GM21717 (cell line): ENCODE data around the gene KIF13A.
"Not testable (repeated sequence)": the region's sequence is repeated elsewhere in the genome, so short reads cannot be mapped to it uniquely, and the experiment has no call there.

ENCODE experiments used
- ATAC-seq: cut with Tn5 transposase; IDR thresholded peaks from one replicate; pipeline ENCODE4 v1.9.1; 2021; ENCODE audit warnings: mild to moderate bottlenecking, moderate library complexity; ENCODE audit not compliant: unreplicated experiment

Gene KIF13A

DNA sequence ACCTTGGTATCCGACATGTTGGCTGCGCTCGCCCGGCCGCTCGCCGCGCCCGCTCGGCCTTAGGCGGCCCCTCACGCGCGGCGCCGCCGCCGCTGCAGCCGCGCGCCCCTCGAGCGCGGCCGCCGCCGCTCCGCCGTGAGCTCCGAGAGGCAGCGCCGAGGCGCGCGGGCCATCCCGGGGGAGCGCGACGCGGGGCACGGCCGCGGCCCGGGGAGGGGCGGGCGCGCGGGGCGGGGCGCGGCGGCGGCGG is at the start of gene KIF13A:
TSS of gene KIF13A (minus strand) at position 189 of the 250 bp plus-strand sequence. CDS start at position 17, 172 bp downstream.
- peak; percentile 43 for ATAC-seq

DNA sequence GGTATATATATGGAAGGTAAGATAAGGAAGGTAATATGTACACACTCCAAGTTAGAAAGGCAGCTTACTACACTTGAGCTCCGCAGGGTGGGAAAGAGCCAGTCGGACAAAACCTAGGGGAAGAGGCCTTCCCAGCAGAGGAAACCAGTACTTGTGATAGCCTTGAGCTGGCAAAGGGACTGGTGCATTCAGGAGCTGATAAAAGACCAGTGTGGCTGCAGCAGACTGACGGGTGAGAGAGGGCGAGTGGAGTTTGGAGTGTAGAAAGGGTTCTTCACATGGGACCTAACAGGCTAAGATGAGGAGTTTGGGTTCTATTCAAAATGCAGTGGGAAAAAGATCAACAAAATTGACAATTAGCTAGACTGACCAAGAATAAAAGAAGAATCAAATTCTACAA is 49.3 kb upstream of the KIF13A start:
- ATAC-seq = no peak

DNA sequence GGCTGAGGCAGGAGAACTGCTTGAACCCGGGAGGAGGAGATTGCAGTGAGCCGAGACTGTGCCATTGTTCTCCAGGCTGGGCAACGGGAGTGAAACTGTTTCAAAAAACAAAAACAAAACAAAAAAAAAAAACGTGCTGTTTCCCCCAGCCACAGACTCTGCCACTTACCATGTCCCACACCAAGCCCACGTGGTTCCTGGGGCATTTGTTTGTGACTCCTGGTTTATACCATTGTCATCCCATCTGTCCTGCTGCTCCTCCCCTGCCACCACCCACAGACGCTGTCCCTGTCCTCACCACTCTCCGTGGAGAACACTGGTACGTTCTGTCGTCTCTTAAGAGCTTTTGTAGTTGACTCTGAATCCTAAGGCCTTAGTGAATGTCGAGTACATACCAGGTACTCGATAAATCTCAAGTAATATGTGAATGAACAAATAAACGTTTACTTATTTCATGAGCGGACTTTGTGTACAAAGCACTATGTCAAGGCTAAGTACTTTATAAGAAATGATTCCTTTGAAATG is 48.0 kb upstream of the KIF13A start:
- ATAC-seq = no peak

DNA sequence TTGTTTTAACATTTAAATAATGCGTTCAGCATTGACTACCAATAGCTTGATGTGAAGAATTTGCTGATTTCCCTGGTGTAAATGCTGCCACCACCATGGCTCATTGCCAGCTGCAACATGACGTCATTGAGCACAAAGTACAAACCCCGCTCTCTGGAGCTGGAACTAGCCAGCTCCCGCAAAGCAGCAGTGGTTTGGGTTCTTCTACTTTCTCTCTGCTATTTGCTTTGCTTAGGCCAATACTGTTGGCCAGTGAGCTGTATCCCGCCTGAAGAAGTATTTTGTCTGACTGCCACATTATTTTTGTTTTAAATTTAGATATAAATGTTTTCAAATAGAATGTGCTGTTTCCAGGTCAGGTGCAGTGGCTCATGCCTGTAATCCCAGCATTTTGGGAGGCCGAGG is 47.4 kb upstream of the KIF13A start:
- no peak for ATAC-seq

- ATAC-seq = no peak
These were observed 44.3 kb upstream of the KIF13A start for GRCh38 chr6:18031680-18032256.

DNA sequence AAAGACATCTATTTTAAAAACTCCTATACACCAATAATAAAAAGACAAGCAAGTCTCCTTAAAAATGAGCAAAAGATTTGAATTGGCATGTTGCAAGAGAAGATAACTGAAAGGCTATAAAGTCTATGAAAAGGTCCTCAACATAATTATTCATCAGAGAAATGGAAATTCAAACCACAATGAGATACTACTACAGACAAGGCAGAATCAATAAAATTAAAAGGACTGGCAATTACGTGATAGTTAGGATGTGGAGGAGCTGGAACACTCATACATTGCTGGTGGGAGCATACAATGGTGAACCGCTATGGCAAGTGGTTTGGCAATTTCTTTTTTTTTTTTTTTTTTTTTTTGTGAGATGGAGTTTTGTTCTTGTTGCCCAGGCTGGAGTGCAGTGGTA is 43.8 kb upstream of the KIF13A start:
- no peak for ATAC-seq

DNA sequence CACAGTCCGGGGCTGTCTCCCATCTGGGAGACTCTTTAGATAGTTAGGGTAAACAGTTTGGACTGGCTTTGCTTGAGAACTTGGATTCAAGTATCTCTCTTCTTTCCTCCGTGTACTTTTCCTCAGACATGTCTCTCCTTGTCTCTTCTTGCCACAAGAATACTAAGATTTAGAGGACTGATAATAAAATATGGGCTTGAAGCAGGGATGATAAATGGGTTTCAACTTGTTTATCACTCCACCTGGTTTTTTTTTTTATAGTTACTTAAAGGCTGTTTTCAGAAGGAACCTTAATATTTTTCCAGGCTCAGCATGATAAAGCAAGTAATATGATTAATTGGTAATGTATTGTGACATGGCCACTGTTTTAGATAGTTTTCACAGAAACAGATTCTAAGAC is 40.9 kb upstream of the KIF13A start:
- ATAC-seq = no peak

- ATAC-seq = no peak
These were observed 38.2 kb upstream of the KIF13A start for GRCh38 chr6:18025596-18025995.

GRCh38 chr6:18024876-18025275 is 37.4 kb upstream of the KIF13A start:
- ATAC-seq = no peak

- no peak for ATAC-seq
These were observed 36.5 kb upstream of the KIF13A start for GRCh38 chr6:18023891-18024290.

DNA sequence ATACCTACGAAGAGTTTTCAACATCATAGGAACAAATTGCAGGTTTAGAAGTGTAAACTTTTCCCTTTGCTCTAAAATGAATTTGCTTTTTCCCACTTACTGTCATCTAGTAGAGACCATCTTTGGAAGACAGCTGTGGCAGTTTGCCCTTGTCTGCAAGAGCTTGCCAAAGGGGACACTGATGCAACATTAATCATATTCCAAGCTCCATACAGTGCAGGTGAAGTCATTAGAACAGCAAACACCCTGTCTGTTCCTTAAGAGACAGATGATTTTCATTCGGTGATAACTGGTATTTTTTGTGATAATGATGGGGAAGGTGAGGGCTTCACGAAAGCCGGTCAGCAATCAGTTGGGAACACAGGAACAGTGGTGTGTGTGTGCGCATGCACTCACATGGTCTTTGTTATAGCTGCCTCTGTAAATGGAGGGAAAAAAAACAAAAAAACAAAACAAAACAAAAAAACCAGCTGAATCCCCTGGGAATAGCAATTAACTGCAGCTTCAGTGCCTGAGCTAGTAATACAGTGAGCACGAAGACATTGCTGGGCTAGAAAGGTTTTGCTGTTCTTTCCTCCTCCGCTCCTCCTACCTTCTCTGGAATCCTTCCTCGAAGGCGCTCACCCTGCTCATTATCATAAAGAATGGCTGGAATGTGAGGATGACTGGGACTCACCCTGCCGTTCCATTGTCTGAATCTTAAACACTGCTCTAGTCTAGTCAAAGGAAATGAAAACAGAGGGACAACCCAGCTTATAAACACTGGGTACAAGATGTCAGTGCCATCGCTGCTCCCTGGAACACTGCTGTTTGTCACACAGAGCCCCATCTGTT is 35.2 kb upstream of the KIF13A start:
- ATAC-seq = no peak

GRCh38 chr6:18021166-18021850 is 33.9 kb upstream of the KIF13A start:
- no peak for ATAC-seq

DNA sequence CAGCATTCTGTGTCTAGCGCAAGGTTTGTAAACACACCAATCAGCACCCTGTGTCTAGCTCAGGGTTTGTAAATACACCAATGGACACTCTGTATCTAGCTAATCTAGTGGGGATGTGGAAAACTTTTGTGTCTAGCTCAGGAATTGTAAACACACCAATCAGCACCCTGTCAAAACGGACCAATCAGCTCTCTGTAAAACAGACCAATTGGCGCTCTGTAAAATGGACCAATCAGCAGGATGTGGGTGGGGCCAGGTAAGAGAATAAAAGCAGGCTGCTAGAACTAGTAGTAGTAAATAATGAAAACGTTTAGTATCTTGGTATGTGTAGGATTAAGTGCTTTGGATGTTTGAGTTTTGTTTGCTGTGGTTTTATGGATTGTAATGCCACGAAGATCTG is 33.1 kb upstream of the KIF13A start:
- not testable (repeated sequence) for ATAC-seq

DNA sequence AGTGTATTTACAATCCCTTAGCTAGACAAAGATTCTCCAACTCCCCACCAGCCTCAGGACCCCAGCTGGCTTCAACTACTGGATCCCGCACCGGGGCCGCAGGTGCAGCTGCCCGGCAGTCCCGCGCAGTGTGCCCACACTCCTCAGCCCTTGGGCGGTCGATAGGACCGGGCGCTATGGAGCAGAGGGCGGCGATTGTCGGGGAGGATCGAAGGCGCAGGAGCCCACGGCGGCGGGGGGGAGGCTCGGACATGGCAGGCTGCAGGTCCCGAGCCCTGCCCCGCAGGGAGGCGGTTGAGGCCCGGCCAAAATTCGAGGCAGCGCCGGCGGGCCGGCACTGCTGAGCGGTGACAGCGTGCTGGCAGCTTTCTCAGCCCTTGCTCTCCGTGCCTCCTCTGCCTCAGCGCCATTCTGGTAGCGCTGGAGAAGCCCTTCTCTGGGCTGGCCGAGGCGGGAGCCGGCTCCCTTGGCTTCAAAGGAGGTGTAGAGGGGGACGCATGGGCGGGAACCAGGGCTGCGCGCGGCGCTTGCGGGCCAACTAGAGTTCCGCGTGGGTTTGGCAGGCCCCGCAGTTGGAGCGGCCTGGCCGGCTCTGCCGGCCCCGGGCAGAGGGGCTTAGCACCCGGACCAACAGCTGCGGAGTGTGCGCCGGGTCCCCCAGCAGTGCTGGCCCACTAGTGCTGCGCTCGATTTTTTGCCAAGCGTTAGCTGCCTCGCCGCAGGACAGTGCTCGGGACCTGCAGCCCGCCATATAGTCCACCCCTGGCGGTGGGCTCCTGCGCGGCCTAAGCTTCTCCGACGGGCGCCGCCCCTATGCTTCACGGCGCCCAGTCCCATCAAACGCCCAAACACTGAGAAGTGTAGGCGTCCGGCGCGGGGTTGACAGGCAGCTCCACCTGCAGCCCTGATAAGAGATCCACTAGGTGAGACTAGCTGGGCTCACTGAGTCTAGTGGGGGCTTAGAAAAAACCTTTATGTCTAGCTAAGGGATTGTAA is 32.4 kb upstream of the KIF13A start:
- ATAC-seq = no peak

GRCh38 chr6:18019133-18019532 is 31.7 kb upstream of the KIF13A start:
- ATAC-seq = not testable (repeated sequence)

DNA sequence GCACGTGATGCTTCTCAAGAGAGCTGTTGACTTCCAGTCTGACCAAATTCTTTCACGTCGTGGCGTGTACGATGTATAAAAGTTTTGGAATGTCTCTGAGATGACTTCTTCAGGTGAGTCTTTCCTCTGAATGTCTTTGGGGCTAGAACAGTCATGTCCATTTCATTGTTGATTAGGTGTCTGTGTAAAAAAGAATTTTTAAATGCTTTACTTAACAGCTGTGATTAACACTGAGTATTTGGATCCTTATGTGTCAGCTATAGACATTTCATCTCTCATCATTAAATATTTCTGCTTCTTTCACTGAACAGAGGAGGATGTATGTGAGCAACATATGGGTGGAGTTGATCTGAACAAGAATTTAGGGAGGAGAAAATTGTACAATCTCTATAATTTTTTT is 29.3 kb upstream of the KIF13A start:
- ATAC-seq = no peak

DNA sequence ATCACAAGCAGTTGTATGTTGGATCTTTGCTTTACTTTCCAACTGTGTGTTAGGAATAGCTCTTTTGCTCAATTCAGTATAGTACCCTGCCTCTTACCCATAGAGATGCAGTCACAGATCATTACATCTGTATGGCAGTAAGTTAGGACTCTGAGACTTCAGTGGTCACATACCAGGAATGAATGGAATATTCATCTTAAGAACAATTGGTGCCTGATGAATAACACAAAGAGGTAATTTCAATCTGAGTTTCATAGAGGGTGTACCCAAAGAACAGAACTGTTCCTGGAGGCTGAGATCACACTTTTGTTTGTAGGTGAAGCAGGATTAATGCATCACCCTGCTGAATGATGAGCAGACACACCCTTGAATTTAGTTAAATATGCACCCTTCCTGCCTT is 28.7 kb upstream of the KIF13A start:
- no peak for ATAC-seq

- ATAC-seq = no peak
These were observed 23.9 kb upstream of the KIF13A start for GRCh38 chr6:18011287-18011686.

- not testable (repeated sequence) for ATAC-seq
These were observed 23.1 kb upstream of the KIF13A start for GRCh38 chr6:18010540-18010939.

GRCh38 chr6:18004256-18004985 is 17.0 kb upstream of the KIF13A start:
- no peak for ATAC-seq
